C4-2B (cell line): ENCODE data around the gene ANXA11.

ENCODE experiments used
- CTCF ChIP-seq: fragments of 450-650 bp; conservative IDR thresholded peaks from 2 replicates; pipeline ENCODE4 v1.5.1; 2017; ENCODE audit warnings: mild to moderate bottlenecking
- ZFX ChIP-seq: fragments of 450-650 bp; IDR thresholded peaks from 2 replicates; pipeline ENCODE4 v1.6.1; 2017

GRCh38 chr10:80173466-80173865 lies 31.9 kb downstream of the ANXA11 start:
- TF ChIP-seq CTCF, result no peak
- TF ChIP-seq ZFX, result no peak
